HEK293 (cell line): ENCODE results near the gene DNAJC17.

Source experiments
- CTCF ChIA-PET: fragments of 350-600 bp; formaldehyde crosslinking; extraction: SDS; loops from one replicate; lab custom pipeline; 2021; ENCODE audit warnings: antibody characterized with exemption; lab: Yijun Ruan, JAX
- POLR2A ChIA-PET: fragments of 300-600 bp; formaldehyde crosslinking; extraction: SDS; loops from one replicate; lab custom pipeline; 2020; ENCODE audit warnings: antibody characterized with exemption, inconsistent platforms; lab: Yijun Ruan, JAX
- H3K27ac ChIP-seq: fragments of 200-500 bp; sonication (Bioruptor generic); 2 replicates; pipeline ENCODE4 v1.5.1; 2014; ENCODE audit warnings: low read depth, low read length, control low read depth, inconsistent platforms; ENCODE audit errors: extremely low read depth
- H3K36me3 ChIP-seq, 2 experiments: fragments of 200-500 bp in 1 of 2; sonication (Bioruptor generic) in 1 of 2; 1 replicate in 1 of 2; 2 replicates in 1 of 2; pipeline ENCODE4 v1.5.1; 2014 to 2017; ENCODE audit warnings: inconsistent platforms in 2 of 2, low read length in 2 of 2; ENCODE audit not compliant: control insufficient read depth in 2 of 2, insufficient read depth in 1 of 2
- H3K4me1 ChIP-seq: fragments of 200-500 bp; sonication (Bioruptor generic); 2 replicates; pipeline ENCODE4 v1.5.1; 2014; ENCODE audit warnings: mild to moderate bottlenecking, low read length, inconsistent platforms; ENCODE audit not compliant: control insufficient read depth, insufficient read depth
- H3K4me3 ChIP-seq: 2 replicates; pipeline ENCODE4 v1.5.1; 2011; ENCODE audit warnings: low read depth, mild to moderate bottlenecking, control low read depth, low read length, moderate library complexity
- H3K9me3 ChIP-seq: fragments of 200-500 bp; sonication (Bioruptor generic); 2 replicates; pipeline ENCODE4 v1.5.1; 2014; ENCODE audit warnings: low read depth, low read length, inconsistent platforms; ENCODE audit not compliant: control insufficient read depth, insufficient read depth
- CTCF ChIP-seq: fragments of 450-650 bp; formaldehyde crosslinking; IDR thresholded peaks from 2 replicates; pipeline ENCODE4 v1.5.1; 2016; ENCODE audit warnings: missing biosample characterization, missing genetic modification characterization
- EGR2 ChIP-seq: fragments of 450-650 bp; formaldehyde crosslinking; IDR thresholded peaks from 2 replicates; pipeline ENCODE4 v1.5.1; 2016; ENCODE audit warnings: low read depth, missing biosample characterization, missing genetic modification characterization
- HOXC10 ChIP-seq: sonication (generic); formaldehyde crosslinking; IDR thresholded peaks from 2 replicates; pipeline ENCODE4 v1.8.1; 2023; ENCODE audit warnings: mild to moderate bottlenecking, missing genetic modification reagents
- KLF8 ChIP-seq: fragments of 450-650 bp; formaldehyde crosslinking; IDR thresholded peaks from 2 replicates; pipeline ENCODE4 v1.5.1; 2016; ENCODE audit warnings: missing biosample characterization, missing genetic modification characterization
- SP7 ChIP-seq: fragments of 450-650 bp; formaldehyde crosslinking; IDR thresholded peaks from 2 replicates; pipeline ENCODE4 v1.5.1; 2016; ENCODE audit warnings: missing biosample characterization, missing genetic modification characterization
- WT1 ChIP-seq: fragments of 450-650 bp; formaldehyde crosslinking; IDR thresholded peaks from 2 replicates; pipeline ENCODE4 v1.5.1; 2016; ENCODE audit warnings: missing biosample characterization, missing genetic modification characterization
- YY2 ChIP-seq: fragments of 450-650 bp; formaldehyde crosslinking; IDR thresholded peaks from 2 replicates; pipeline ENCODE4 v1.5.1; 2016; ENCODE audit warnings: missing biosample characterization, missing genetic modification characterization
- ZBTB11 ChIP-seq: fragments of 450-650 bp; formaldehyde crosslinking; conservative IDR thresholded peaks from 2 replicates; pipeline ENCODE4 v1.5.1; 2016; ENCODE audit warnings: low read depth, missing biosample characterization, missing genetic modification characterization
- ZIC2 ChIP-seq: fragments of 450-650 bp; formaldehyde crosslinking; IDR thresholded peaks from 2 replicates; pipeline ENCODE4 v1.5.1; 2016; ENCODE audit warnings: missing biosample characterization, missing genetic modification characterization
- ZNF10 ChIP-seq: fragments of 450-650 bp; formaldehyde crosslinking; IDR thresholded peaks from 2 replicates; pipeline ENCODE4 v1.5.1; 2017; ENCODE audit warnings: missing biosample characterization, missing genetic modification characterization
- ZNF146 ChIP-seq: fragments of 450-650 bp; formaldehyde crosslinking; IDR thresholded peaks from 2 replicates; pipeline ENCODE4 v1.5.1; 2016; ENCODE audit warnings: missing biosample characterization, missing genetic modification characterization
- ZNF335 ChIP-seq: fragments of 450-650 bp; formaldehyde crosslinking; conservative IDR thresholded peaks from 2 replicates; pipeline ENCODE4 v1.5.1; 2016; ENCODE audit warnings: missing biosample characterization, missing genetic modification characterization
- ZNF350 ChIP-seq: fragments of 450-650 bp; formaldehyde crosslinking; IDR thresholded peaks from 2 replicates; pipeline ENCODE4 v1.5.0; 2017; ENCODE audit warnings: missing biosample characterization, mild to moderate bottlenecking, missing genetic modification characterization
- ZNF501 ChIP-seq: fragments of 450-650 bp; formaldehyde crosslinking; IDR thresholded peaks from 2 replicates; pipeline ENCODE4 v1.5.1; 2016; ENCODE audit warnings: missing biosample characterization, missing genetic modification characterization
- ZNF560 ChIP-seq: fragments of 450-650 bp; formaldehyde crosslinking; IDR thresholded peaks from 2 replicates; pipeline ENCODE4 v1.5.1; 2017; ENCODE audit warnings: missing biosample characterization, missing genetic modification characterization, borderline replicate concordance
- ZNF571 ChIP-seq: fragments of 450-650 bp; formaldehyde crosslinking; IDR thresholded peaks from 2 replicates; pipeline ENCODE4 v1.5.0; 2017; ENCODE audit warnings: missing biosample characterization, missing genetic modification characterization
- ZNF600 ChIP-seq: fragments of 450-650 bp; formaldehyde crosslinking; IDR thresholded peaks from 2 replicates; pipeline ENCODE4 v1.5.1; 2016; ENCODE audit warnings: missing biosample characterization, missing genetic modification characterization
- ZNF610 ChIP-seq: fragments of 450-650 bp; formaldehyde crosslinking; IDR thresholded peaks from 2 replicates; pipeline ENCODE4 v1.5.1; 2016; ENCODE audit warnings: missing biosample characterization, missing genetic modification characterization, borderline replicate concordance
- ZNF629 ChIP-seq: fragments of 450-650 bp; formaldehyde crosslinking; IDR thresholded peaks from 2 replicates; pipeline ENCODE4 v1.5.1; 2017; ENCODE audit warnings: missing biosample characterization, missing genetic modification characterization
- ZNF654 ChIP-seq: fragments of 450-650 bp; formaldehyde crosslinking; IDR thresholded peaks from 2 replicates; pipeline ENCODE4 v1.5.1; 2016; ENCODE audit warnings: low read depth, missing biosample characterization, missing genetic modification characterization
- ZNF658 ChIP-seq: fragments of 450-650 bp; formaldehyde crosslinking; IDR thresholded peaks from 2 replicates; pipeline ENCODE4; 2016; ENCODE audit warnings: missing biosample characterization, missing genetic modification characterization
- ZNF660 ChIP-seq: fragments of 450-650 bp; IDR thresholded peaks from 2 replicates; pipeline ENCODE4 v1.5.1; 2018; ENCODE audit warnings: missing biosample characterization, mild to moderate bottlenecking, missing genetic modification characterization
- ZSCAN30 ChIP-seq: fragments of 450-650 bp; IDR thresholded peaks from 2 replicates; pipeline ENCODE4 v1.5.1; 2018; ENCODE audit warnings: missing biosample characterization, mild to moderate bottlenecking, missing genetic modification characterization, moderate library complexity

The DNAJC17 gene

GRCh38 chr15:40782609-40783227 lies 24.6 kb downstream of the DNAJC17 start:
- H3K4me3 ChIP-seq: no peak overlapping the region
- ChIA-PET CTCF (interaction anchor here (0.7 to 2.0 kb wide), 20 partner anchors 9 to 325 kb away, joined by 3 to 18 read pairs (median 5); partner anchors contain the start of genes C15orf62 and VPS18), POLR2A (interaction anchor here (0.6 to 1.2 kb wide), 4 partner anchors 22 to 184 kb away, joined by 3 to 5 read pairs (median 4); partner anchors contain the start of gene SPINT1)
- H3K27ac ChIP-seq: no peak overlapping the region
- H3K36me3 ChIP-seq: peaks cover 6 to 20% of the 10 kb centered on the region in 2 experiments; a peak in 2 of 3 replicates
- TF ChIP-seq ZNF335 (no peak), ZNF658 (tag by site-specific recombination) (no peak), ZNF629 (tag by site-specific recombination) (no peak), ZNF501 (tag by site-specific recombination) (no peak), CTCF (tag by site-specific recombination) (peak; percentile 87), ZNF146 (no peak), ZNF610 (tag by site-specific recombination) (no peak), HOXC10 (no peak), ZNF350 (no peak), ZNF571 (tag by site-specific recombination) (no peak), WT1 (no peak), ZNF600 (tag by site-specific recombination) (0 out of 2 replicates have a peak, but pooled peaks have one; percentile 20), KLF8 (tag by site-specific recombination) (no peak), ZNF660 (0 out of 2 replicates have a peak, but pooled peaks have one; percentile 20), ZNF560 (tag by site-specific recombination) (no peak), ZNF654 (tag by site-specific recombination) (peak; percentile 74), ZSCAN30 (tag by site-specific recombination) (peak; percentile 79; the same call in 1 of the 2 replicates), ZIC2 (tag by site-specific recombination) (peak; percentile 66), ZBTB11 (tag by site-specific recombination) (no peak), SP7 (peak; percentile 38; the same call in 1 of the 2 replicates), YY2 (peak; percentile 34; the same call in 1 of the 2 replicates), ZNF10 (tag by site-specific recombination) (peak; percentile 37; the same call in 1 of the 2 replicates), EGR2 (no peak)
- no peaks in the 10 kb centered on the region for H3K9me3 ChIP-seq
- H3K4me1 ChIP-seq: peaks cover 6% of the 10 kb centered on the region
